ENCODE data around the gene S100A14.
A peak's percentile ranks its signal among the peaks of the same experiment; 100 is the strongest.
"Not testable (repeated sequence)": the region's sequence is repeated elsewhere in the genome, so short reads cannot be mapped to it uniquely, and the experiment has no call there.

S100A14 gene

DNA sequence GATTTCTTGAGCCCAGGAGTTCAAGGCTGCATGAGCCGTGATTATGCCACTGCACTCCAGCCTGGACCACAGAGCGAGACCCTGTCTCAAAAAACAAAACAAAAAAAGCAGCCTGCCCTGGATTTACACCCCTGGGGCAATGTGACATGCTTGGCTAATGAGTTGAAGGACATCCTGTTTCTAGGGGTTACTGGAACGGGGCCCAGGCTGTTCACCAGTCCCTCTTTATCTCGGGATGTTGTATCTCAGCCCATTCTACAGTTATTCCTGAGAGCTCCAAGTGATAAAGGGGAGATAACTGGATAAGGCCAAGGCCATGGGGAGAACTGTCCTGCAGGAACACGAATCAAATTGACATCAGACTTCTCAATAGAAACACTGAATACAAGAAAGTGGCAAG is 28.8 kb downstream of the S100A14 start:
- DNase-seq (ENCODE audit: low read depth in 2 of 2): no peak

DNA sequence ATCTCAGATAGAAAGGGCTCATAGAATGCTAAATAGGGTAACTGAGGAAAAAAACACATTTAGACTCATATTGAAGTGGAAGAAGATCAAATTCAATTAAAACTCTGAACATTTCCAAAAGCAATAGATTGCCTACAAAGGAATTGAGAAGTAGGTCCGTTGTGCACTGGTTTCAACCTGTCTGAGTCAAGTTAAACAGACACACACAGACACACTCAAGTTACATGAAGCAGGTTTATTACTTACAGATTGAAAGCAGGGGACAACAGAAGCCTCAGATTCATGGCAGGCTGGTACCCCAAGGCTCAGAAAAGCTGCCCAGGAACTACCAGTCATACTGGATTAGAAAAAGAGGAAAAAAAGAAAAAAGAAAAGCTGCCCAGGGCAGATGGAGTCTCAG is 29.8 kb downstream of the S100A14 start:
- DNase-seq (ENCODE audit: low read depth in 2 of 2): no peak

DNA sequence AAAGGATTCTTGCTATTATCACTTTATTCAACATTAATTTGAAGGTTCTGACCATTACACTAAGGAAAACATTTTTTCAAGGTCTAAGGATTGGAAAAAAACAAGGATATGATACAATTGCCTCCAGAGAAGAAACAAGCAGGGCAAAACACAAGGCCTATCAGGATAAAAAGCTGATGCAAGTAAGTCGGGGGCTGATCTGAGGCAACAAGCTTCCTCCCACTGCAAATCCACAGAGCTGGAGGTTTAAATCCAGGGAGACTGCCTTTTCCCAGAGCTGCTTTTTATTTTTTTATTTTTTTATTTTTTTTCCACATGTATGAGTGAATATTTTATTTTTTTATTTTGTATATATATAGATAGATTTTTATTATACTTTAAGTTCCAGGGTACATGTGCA is 31.1 kb downstream of the S100A14 start:
- no peak for DNase-seq (ENCODE audit: low read depth in 2 of 2)

DNA sequence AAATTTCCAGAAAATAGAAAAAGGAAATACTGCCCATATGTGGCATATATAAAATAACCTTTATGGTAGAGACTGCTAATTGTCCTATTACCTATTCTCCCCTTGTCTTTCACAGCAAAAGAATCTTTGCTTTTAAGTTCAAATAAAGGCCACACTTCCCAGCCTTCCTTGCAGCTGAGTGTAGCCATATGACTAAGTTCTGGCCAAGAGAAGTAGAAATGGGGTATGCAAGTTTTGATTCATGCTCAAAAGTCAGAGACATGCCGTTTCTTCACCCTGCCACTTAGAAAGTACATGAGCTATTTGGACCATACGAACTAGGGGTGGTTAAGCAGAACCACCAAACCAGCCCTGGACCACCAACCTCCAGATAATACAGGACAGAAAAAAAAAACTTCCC is 32.1 kb downstream of the S100A14 start:
- DNase-seq (ENCODE audit: low read depth in 2 of 2): no peak

DNA sequence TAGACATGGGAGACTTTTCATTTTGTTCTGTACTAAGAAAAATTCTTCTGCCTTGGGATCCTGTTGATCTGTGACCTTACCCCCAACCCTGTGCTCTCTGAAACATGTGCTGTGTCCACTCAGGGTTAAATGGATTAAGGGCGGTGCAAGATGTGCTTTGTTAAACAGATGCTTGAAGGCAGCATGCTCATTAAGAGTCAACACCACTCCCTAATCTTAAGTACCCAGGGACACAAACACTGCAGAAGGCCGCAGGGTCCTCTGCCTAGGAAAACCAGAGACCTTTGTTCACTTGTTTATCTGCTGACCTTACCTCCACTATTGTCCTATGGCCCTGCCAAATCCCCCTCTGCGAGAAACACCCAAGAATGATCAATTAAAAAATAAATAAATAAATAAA is 32.6 kb downstream of the S100A14 start:
- not testable (repeated sequence) for DNase-seq (ENCODE audit: low read depth in 2 of 2)

DNA sequence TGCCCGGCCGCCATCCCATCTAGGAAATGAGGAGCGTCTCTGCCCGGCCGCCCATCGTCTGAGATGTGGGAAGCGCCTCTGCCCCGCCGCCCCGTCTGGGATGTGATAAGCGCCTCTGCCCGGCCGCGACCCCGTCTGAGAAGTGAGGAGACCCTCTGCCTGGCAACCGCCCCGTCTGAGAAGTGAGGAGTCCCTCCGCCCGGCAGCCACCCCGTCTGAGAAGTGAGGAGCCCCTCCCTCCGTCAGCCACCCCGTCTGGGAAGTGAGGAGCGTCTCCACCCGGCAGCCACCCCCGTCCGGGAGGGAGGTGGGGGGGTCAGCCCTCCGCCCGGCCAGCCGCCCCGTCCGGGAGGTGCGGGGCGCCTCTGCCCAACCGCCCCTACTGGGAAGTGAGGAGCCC is 33.3 kb downstream of the S100A14 start:
- DNase-seq (ENCODE audit: low read depth in 2 of 2): not testable (repeated sequence)

DNA sequence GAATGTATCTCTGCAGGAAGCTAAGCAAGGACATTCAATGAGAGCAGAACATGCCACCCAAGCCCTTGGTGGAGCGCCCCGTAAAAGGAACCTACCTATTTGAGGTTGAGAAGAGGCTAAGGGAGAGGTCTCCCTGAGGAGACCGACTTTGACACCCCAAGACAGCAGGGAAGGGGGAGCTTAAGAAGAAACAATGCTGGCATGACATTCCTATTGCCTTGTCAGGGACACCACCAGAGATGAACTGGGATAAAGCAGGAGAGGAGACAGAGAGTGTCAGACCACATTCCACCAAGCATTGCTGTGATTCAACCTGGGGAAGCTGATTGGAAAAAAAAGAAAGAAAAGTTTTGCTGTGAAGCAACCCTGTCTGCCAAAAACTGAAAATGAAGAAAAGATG is 37.2 kb downstream of the S100A14 start:
- no peak for DNase-seq (ENCODE audit: low read depth in 2 of 2)

DNA sequence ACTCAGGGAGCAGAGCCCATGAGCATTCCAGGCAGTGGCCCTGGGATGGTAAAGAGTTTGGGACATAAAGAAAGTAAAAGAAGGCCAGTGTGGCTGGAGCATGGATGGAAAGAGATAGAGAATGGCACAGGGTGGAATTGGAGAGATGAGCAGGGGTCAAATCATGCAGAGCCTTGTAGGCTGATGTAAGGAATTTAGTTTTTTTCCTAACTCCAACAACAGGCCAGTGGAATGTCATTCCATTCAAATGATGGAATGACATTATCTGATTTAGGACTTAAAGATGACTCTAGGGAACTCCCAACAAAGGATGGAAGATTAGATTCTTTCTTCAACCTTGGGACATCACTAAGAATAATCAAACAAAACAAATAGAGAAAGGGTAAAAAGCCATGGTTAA is 37.6 kb downstream of the S100A14 start:
- DNase-seq (ENCODE audit: low read depth in 2 of 2): no peak

DNA sequence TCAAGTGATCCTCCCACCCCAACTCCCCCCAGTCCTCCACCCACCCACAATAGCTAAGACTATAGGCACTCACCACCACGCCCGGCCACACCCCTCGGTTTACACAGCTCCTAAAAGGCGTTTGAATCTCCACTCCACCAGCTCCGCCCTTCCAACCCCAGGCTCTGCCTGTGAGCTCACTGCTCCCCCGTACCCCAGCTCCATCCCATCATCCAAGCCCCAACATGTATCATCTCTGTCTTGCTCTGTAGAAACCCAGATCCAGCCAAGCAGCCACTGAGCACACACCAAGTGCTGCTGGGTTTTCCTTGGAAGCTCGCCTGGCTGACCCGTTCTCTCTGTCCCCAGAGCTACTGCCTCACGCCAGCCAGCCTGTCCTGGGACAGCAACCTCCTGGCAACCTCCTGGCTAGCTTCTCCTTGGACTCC is 38.5 kb downstream of the S100A14 start:
- no peak for DNase-seq (ENCODE audit: low read depth in 2 of 2)

DNA sequence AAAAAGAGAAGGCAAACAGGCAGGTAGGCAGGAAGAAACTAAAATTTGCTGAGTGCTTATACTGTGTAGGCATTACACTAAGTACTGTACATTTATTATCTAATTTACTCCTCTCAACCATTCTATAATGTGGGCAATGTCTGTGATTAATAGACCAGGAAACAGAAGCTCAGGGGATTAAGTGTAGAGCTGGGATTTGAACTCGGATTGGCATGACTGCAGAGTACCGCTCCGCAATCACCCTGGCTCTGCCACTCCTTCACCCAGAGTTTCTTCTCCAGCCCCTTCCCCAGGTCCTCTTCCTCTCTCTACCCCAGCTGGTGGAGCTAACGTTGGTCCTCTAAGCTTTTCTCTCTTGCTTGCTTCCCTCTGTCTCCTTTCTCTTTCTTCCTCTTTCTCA is 39.0 kb downstream of the S100A14 start:
- no peak for DNase-seq (ENCODE audit: low read depth in 2 of 2)

DNA sequence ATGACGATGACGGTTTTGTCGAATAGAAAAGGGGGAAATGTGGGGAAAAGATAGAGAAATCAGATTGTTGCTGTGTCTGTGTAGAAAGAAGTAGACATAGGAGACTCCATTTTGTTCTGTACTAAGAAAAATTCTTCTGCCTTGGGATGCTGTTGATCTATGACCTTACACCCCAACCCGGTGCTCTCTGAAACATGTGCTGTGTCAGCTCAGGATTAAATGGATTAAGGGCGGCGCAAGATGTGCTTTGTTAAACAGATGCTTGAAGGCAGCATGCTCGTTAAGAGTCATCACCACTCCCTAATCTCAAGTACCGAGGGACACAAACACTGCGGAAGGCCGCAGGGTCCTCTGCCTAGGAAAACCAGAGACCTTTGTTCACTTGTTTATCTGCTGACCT is 40.6 kb downstream of the S100A14 start:
- DNase-seq (ENCODE audit: low read depth in 2 of 2): not testable (repeated sequence)

DNA sequence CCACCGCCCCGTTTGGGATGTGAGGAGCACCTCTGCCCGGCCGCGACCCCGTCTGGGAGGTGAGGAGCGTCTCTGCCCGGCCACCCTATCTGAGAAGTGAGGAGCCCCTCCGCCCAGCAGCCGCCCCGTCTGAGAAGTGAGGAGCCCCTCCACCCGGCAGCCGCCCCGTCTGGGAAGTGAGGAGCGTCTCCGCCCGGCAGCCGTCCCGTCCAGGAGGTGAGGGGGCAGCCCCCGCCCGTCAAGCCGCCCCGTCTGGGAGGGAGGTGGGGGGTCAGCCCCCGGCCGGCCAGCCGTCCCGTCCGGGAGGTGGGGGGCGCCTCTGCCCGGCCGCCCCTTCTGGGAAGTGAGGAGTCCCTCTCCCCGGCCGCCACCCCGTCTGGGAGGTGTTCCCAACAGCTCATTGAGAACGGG is 41.0 kb downstream of the S100A14 start:
- DNase-seq (ENCODE audit: low read depth in 2 of 2): not testable (repeated sequence)

DNA sequence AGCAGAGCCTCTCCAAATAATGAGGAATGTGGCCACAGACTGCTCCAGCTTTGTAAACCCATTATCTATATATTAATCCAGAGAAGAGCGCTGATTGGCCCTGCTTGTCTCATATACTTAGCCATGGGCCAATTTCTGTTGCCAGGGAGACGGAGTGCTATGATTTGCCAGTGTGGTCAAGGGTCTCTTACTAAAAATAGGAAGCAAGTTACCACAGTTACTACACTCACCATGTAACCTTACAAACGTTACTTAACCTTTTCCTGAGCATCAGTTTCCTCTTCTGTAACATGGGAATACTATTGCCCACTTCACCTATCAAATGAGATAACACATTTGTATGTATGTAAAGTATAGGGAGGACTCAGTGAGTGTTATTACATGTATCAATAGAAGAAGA is 42.8 kb downstream of the S100A14 start:
- no peak for DNase-seq (ENCODE audit: low read depth in 2 of 2)

DNA sequence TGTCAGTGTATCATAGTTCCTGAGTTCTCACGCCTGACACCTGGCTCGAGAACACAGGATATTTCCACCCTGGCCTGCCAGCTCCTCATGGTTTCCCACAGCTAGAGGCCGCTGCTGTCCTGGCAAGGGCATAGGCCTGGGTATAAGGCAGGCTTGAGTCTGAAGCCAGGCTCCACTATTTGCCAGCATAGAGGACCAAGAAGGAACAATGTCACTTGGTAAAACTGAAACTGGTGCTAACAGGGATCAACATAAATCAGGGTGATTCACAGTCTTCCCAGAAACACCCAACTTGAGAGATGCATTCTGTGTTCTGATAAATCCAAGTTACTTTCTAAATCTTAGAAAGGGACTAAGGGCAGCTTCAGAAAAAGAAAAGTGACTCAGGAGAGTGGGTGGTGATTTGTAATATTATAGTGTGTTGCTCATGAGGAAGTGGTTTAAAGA is 43.5 kb downstream of the S100A14 start:
- DNase-seq (ENCODE audit: low read depth in 2 of 2): peak in 1 of 2 donors; percentile 55

DNA sequence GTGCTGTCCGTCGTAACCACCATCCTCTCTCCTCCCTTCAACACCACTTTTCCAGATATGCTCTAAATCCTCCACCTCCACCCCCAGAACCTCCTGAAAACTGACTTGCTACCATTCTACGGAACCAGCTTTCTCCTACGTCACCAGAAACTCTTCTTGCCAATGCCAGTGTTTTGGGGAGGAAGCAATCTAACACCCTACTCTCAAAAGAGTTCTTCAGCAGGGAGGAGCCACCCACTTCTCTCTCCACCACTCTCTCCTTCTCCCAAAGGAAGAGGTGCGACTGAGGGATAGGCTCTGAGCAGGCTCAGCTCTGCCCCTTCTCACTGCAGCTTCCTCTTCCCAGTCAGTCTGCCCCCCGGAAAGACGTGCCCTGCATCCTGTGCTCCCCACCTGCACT is 44.4 kb downstream of the S100A14 start:
- no peak for DNase-seq (ENCODE audit: low read depth in 2 of 2)

DNA sequence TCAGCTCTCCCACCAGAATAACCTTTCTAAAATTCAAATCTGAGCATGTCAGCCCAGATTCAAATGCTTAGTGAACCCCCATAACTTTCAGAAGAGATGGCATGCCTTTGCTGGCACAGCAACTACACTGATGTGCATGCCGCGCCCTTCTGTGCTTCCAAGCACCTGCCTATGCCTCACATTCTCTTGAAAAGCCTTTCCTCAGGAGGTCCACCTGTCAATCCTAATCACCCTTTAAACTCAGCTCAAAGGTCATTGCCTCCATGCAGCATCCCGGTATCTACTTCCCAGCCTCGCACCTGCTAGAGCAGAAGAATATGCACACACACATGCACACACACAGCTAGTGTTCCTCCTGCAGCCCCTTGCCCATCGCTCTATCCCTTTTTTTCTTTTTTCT is 45.3 kb downstream of the S100A14 start:
- DNase-seq (ENCODE audit: low read depth in 2 of 2): no peak

DNA sequence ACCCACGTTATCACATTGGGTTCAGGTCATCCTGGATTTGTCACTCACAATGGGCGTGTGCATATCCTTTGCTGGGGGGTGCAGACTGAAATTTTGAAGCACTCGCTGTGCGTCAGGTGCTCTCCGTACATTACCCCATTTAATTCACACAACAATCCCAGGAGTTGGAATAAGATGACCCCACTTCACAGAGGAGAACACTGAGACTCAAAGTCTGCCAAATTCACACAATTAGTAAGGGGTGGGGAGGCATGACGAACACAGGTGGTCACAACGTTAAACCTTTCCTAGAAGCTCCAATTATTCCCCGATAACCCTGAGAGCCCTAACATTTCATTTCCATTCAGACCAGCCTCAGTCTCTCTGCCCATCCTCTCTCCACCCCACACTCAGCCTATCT is 46.7 kb downstream of the S100A14 start:
- DNase-seq (ENCODE audit: low read depth in 2 of 2): no peak

DNA sequence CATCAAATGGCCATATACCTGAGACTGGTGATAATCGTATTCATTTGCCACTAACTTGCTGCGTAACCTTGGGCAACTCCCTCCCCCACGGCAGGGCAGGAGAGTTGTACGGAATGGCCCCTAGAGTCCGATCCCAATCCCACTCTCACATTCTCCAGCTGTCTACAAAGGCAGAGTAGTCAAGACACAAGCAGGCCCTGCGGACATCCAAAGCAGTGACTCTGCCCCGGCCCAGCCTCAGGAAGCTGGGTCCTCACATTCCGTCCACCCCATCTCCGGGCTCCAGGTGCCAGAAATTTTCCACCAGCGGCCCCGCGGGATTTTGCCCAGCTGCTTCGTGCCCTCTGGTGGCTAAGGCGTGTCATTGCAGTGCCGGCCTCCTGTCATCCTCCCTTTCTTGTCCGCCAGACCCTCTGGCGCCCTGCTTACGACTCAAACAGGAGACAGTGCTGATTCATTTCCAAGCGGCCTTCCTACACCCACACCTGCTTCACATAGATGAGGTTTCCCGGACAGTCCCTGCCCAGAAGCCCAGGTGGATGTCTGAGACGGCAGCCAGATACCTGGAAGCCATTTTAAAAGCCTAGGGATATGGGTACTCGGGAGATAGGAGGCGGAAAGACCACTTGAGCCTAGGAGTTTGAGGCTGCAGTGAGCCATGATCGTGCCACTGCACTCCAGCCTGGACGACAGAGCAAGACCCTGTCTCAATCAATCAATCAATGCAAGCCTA is 47.6 kb downstream of the S100A14 start:
- peak; percentile 69 to 80 for DNase-seq (ENCODE audit: low read depth in 2 of 2)

DNA sequence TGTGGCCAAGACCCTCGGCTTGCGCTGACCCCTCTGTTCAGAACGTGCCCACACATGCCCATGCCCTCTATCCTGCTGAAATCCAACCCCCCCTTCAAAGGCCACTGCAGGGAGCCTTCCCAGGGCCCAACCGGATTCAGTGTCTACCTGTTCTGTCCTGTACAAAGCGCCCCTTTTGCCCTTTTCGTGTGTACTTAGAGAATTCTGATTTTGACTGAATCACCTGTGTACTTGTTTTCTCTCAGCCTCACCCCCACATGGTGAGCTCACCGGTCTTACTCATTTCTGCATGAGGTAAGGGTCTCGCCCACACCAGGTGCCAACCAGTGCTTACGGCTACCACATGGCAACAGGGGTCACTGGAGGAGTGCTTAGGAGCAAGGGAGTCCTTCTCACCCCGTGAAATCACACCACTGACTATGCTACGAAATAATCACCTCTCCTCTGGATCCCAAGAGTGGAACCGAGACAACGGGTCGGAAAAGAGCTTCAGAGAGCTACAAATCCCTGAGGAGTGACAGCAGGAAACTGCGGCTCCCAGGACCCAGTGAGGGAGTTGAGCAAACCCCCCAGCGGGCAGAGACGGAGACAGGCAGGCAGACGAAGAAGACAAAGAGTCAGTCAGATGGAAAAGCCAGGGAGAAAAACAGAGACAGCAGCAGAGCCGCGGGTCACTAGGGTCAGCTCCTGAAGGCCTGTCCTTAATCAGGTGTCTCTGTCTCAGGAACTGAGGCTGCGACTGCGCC is 48.3 kb downstream of the S100A14 start:
- peak; percentile 33 to 72 for DNase-seq (ENCODE audit: low read depth in 2 of 2)

DNA sequence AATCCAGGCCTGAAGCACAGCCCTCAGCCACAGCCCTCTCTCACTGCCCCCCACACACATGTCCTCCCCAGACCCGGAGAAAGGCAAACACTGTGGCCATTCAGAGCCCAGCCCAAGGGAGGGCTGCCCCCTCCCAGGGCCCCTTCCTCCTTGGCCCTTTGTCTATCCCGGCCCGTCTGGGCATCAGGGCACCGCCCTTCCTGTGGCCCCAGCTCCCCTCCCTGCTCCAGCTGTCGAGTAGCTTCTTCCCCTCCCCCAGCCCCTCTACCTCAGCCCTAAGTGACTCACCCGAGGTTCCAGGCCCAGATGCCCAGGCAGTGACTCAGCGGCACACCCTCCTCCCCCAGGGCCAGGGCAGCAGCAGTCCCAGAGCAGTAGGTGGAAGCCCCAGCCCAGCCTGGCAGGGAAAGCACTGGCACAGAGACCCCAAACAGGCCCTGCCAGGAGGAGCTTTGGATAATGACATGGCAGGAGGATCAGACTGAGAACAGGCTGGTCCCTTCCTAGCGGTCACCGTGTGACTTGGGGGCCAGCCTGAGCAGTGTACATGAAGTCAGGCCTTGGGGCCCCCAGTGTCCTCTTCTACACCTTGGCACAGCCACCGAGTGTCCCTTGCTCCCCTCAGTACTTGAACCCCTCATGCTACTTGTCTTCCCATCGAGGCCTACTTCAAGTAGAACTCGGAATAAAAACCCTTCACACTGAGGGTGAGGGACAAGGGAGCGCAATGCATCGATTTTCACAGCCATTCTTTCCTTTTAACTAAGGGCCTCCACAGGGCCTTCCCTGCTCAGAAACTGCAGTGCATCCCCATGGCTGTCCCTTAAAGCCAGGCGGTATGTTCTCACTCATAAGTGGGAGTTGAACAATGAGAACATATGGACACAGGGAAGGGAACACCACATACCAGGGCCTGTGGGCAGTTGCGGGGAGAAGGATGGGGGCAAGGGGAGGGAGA is 49.4 kb downstream of the S100A14 start:
- peak; percentile 86 to 88 for DNase-seq (ENCODE audit: low read depth in 2 of 2)

DNA sequence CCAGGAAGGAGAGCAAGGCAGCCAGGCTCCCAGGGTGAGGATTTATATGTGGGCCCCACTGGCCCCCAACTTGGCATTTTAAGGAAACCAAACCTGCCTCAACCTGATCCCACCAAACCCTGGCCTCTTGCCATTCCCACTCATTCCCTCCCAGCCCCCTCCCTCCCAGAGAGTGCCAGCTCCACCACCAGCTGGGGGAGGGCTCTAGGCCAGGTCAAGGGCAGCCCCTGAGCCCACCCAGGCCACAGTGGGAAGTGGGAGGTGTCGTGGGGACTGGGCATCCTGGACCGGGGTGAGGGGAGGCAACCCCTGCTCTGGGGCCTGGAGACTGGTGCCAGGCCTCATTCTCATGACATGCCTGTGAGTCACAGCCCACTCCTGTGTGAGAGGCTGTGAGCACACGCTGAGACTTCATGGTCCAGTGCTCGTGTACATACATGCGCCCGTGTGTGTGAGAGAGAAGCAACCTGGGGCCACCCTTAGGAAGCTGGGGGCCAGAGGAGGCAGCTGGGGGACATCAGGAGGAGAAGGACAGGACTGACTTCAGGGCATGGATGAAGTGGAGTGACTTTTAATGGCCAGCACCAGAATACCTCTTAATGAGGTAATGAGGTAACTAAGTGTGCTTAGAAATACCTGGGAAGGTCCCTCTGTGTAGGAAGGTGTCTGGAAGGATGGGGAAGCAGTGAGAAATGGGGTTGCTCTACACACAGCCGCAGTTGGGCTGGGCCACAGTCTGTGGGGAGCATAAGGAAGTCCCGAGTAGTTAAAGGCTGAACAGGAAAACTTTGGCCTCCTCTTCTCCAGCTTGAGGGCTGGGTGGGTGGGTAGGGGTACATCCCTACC is 50.4 kb downstream of the S100A14 start, which contains the start of gene S100A2:
S100A2 (minus strand) TSS at position 316 of the 846 bp plus-strand sequence. CDS start 1,967 bp downstream, outside the sequence.
- DNase-seq (ENCODE audit: low read depth in 2 of 2): peak; percentile 41 to 61

Measured in stimulated activated CD8-positive, alpha-beta memory T cell treated with anti-CD3 and anti-CD28 coated beads, Interleukin-15, amount 100 ng/mL, for 48 hours (primary cell).